ENCODE results near the gene CEP68. TPM values are rescaled to one million over a fixed set of nuclear protein-coding genes. Genes with fewer than 3 reads are reported as not detected.
A peak's percentile ranks its signal among the peaks of the same experiment; 100 is the strongest.

The CEP68 gene
- total RNA-seq, 2 experiments from 2014 or later, result 6.0 to 6.3 TPM

GRCh38 chr2:65064728-65065552 lies 8.7 kb downstream of the CEP68 start:
- H3K27me3 Mint-ChIP-seq, result no peaks in the 10 kb centered on the region
- H3K9me3 Mint-ChIP-seq, result no peaks in the 10 kb centered on the region
- ATAC-seq (peak; percentile 89), DNase-seq (peak; percentile 70)
- intact Hi-C loops (cut with micrococcal nuclease), result loop anchor here (5.0 kb wide), 3 partner anchors 62 to 507 kb away; no protein-coding TSS in a partner anchor
- ChIA-PET CTCF (interaction anchor here (0.6 to 3.8 kb wide), 50 partner anchors 10 to 511 kb away, joined by 3 to 105 read pairs (median 5); partner anchors contain the start of genes ACTR2, CEP68 and RAB1A), POLR2A (interaction anchor here (0.9 to 1.5 kb wide), 3 partner anchors 11 to 65 kb away, joined by 3 to 4 read pairs (median 3); partner anchors contain the start of gene RAB1A)
- peak overlapping the region; percentile 82 for H3K27ac Mint-ChIP-seq
- H3K36me3 Mint-ChIP-seq (ENCODE audit: low read depth), result no peaks in the 10 kb centered on the region
- TF ChIP-seq CTCF (IDR thresholded peaks at IDR 0.05), result peak; percentile 80
- no peak overlapping the region for H3K4me3 Mint-ChIP-seq
- peaks cover 40% of the 10 kb centered on the region for H3K4me1 Mint-ChIP-seq (ENCODE audit: low read depth)

GRCh38 chr2:65067806-65068553 lies 11.8 kb downstream of the CEP68 start:
- no peaks in the 10 kb centered on the region for H3K36me3 Mint-ChIP-seq (ENCODE audit: low read depth)
- TF ChIP-seq CTCF (IDR thresholded peaks at IDR 0.05), result no peak
- peaks cover 49% of the 10 kb centered on the region for H3K4me1 Mint-ChIP-seq (ENCODE audit: low read depth)
- CTCF ChIA-PET, result interaction anchor here (0.5 to 3.3 kb wide), 8 partner anchors 9 to 149 kb away, joined by 3 to 22 read pairs (median 4); partner anchors contain the start of gene CEP68
- no peak for DNase-seq
- ATAC-seq, result no peak
- no peaks in the 10 kb centered on the region for H3K27me3 Mint-ChIP-seq
- H3K4me3 Mint-ChIP-seq, result no peak overlapping the region
- intact Hi-C loops (cut with micrococcal nuclease), result loop anchor here (5.0 kb wide), 2 partner anchors 59 to 99 kb away; no protein-coding TSS in a partner anchor
- POLR2A ChIA-PET, result interaction anchor here (0.9 to 1.2 kb wide), 2 partner anchors 11 to 66 kb away, joined by 3 to 4 read pairs; no protein-coding TSS in a partner anchor
- peak overlapping the region; percentile 81 for H3K27ac Mint-ChIP-seq
- H3K9me3 Mint-ChIP-seq, result no peaks in the 10 kb centered on the region

GRCh38 chr2:65069439-65069824 lies 13.2 kb downstream of the CEP68 start:
- H3K4me1 Mint-ChIP-seq (ENCODE audit: low read depth), result peaks cover 40% of the 10 kb centered on the region

GRCh38 chr2:65070172-65070830 lies 14.1 kb downstream of the CEP68 start:
- ChIA-PET CTCF (interaction anchor here (1.1 to 2.7 kb wide), 5 partner anchors 11 to 117 kb away, joined by 3 to 12 read pairs (median 4); no protein-coding TSS in a partner anchor), POLR2A (interaction anchor here (1.0 to 2.1 kb wide), 3 partner anchors 9 to 13 kb away, joined by 4 to 6 read pairs (median 5); no protein-coding TSS in a partner anchor)
- Mint-ChIP-seq H3K27me3 (no peaks in the 10 kb centered on the region), H3K4me1 (ENCODE audit: low read depth) (peaks cover 34% of the 10 kb centered on the region), H3K27ac (peak overlapping the region; percentile 89), H3K36me3 (ENCODE audit: low read depth) (no peaks in the 10 kb centered on the region), H3K4me3 (no peak overlapping the region), H3K9me3 (no peaks in the 10 kb centered on the region)
- ATAC-seq, result peak; percentile 60
- no peak for TF ChIP-seq CTCF (IDR thresholded peaks at IDR 0.05)
- DNase-seq, result peak; percentile 48
- intact Hi-C loops (cut with micrococcal nuclease), result no loop called here

More at GRCh38 chr2:65069439-65069824, 13.2 kb downstream of the CEP68 start:
- Mint-ChIP-seq H3K27me3 (no peaks in the 10 kb centered on the region), H3K27ac (peak overlapping the region; percentile 89), H3K4me3 (no peak overlapping the region), H3K9me3 (no peaks in the 10 kb centered on the region), H3K36me3 (ENCODE audit: low read depth) (no peaks in the 10 kb centered on the region)
- DNase-seq, result no peak
- POLR2A ChIA-PET, result interaction anchor here (1.0 to 2.1 kb wide), 3 partner anchors 9 to 12 kb away, joined by 4 to 6 read pairs (median 5); no protein-coding TSS in a partner anchor
- intact Hi-C loops (cut with micrococcal nuclease), result loop anchor here (5.0 kb wide), 2 partner anchors 58 to 98 kb away; no protein-coding TSS in a partner anchor
- no peak for TF ChIP-seq CTCF (IDR thresholded peaks at IDR 0.05)
- no peak for ATAC-seq
- CTCF ChIA-PET, result interaction anchor here (0.6 to 3.3 kb wide), 6 partner anchors 10 to 118 kb away, joined by 3 to 22 read pairs (median 4); no protein-coding TSS in a partner anchor

Data from activated CD8-positive, alpha-beta T cell treated with anti-CD3 and anti-CD28 coated beads for 36 hours (primary cell).